GM18907 (cell line): ENCODE data around the gene MTCH2.
"Not testable (repeated sequence)": the region's sequence is repeated elsewhere in the genome, so short reads cannot be mapped to it uniquely, and the experiment has no call there.

Source experiments
- ATAC-seq: cut with Tn5 transposase; IDR thresholded peaks from one replicate; pipeline ENCODE4 v1.9.1; 2021; ENCODE audit warnings: mild to moderate bottlenecking, moderate library complexity; ENCODE audit not compliant: unreplicated experiment

The MTCH2 gene

GRCh38 chr11:47642099-47642855 is at the start of gene MTCH2:
MTCH2 (minus strand) TSS chr11:47642559; CDS start chr11:47642465, 94 bp downstream.
- ATAC-seq: peak; percentile 94

- ATAC-seq: no peak
These were observed 49.6 kb upstream of the MTCH2 start for GRCh38 chr11:47691979-47692378.

- ATAC-seq: no peak
These were observed 47.1 kb upstream of the MTCH2 start for GRCh38 chr11:47689480-47689879.

- no peak for ATAC-seq
These were observed 46.6 kb upstream of the MTCH2 start for GRCh38 chr11:47688991-47689390.

GRCh38 chr11:47688111-47688510 is 45.8 kb upstream of the MTCH2 start:
- no peak for ATAC-seq

GRCh38 chr11:47686704-47687103 is 44.3 kb upstream of the MTCH2 start:
- not testable (repeated sequence) for ATAC-seq

GRCh38 chr11:47686151-47686550 is 43.8 kb upstream of the MTCH2 start:
- no peak for ATAC-seq

- no peak for ATAC-seq
These were observed 33.5 kb upstream of the MTCH2 start for GRCh38 chr11:47675851-47676250.

- no peak for ATAC-seq
These were observed 29.9 kb upstream of the MTCH2 start for GRCh38 chr11:47672283-47672730.

- no peak for ATAC-seq
These were observed 27.5 kb upstream of the MTCH2 start for GRCh38 chr11:47669856-47670255.

- no peak for ATAC-seq
These were observed 26.3 kb upstream of the MTCH2 start for GRCh38 chr11:47668665-47669064.

GRCh38 chr11:47667555-47667954 is 25.2 kb upstream of the MTCH2 start:
- ATAC-seq: no peak

GRCh38 chr11:47667135-47667534 is 24.8 kb upstream of the MTCH2 start:
- ATAC-seq: no peak

- ATAC-seq: not testable (repeated sequence)
These were observed 22.6 kb upstream of the MTCH2 start for GRCh38 chr11:47664936-47665335.

GRCh38 chr11:47661245-47661644 is 18.9 kb upstream of the MTCH2 start:
- ATAC-seq: no peak

- ATAC-seq: no peak
These were observed 16.9 kb upstream of the MTCH2 start for GRCh38 chr11:47659276-47659675.

GRCh38 chr11:47656260-47656885 is 14.0 kb upstream of the MTCH2 start:
- ATAC-seq: no peak

- no peak for ATAC-seq
These were observed 9.6 kb upstream of the MTCH2 start for GRCh38 chr11:47651818-47652469.

- ATAC-seq: no peak
These were observed 6.9 kb upstream of the MTCH2 start for GRCh38 chr11:47649276-47649675.

GRCh38 chr11:47646019-47646418 is 3.7 kb upstream of the MTCH2 start:
- no peak for ATAC-seq

GRCh38 chr11:47645500-47645899 is 3.1 kb upstream of the MTCH2 start:
- no peak for ATAC-seq

GRCh38 chr11:47641600-47642098 is 710 bp downstream of the MTCH2 start:
- ATAC-seq: no peak
